HEK293 (cell line): ENCODE results near the gene PVRIG.

ENCODE experiments used
- GLIS2 ChIP-seq: fragments of 450-650 bp; formaldehyde crosslinking; IDR thresholded peaks from 2 replicates; pipeline ENCODE4 v1.5.1; 2016; ENCODE audit warnings: missing biosample characterization, missing genetic modification characterization
- MYNN ChIP-seq: fragments of 450-650 bp; formaldehyde crosslinking; IDR thresholded peaks from 2 replicates; pipeline ENCODE4 v1.5.1; 2016; ENCODE audit warnings: missing biosample characterization, missing genetic modification characterization, borderline replicate concordance
- PRDM1 ChIP-seq: fragments of 450-650 bp; formaldehyde crosslinking; IDR thresholded peaks from 2 replicates; pipeline ENCODE4; 2016; ENCODE audit warnings: missing biosample characterization, missing genetic modification characterization
- SALL2 ChIP-seq: fragments of 450-650 bp; formaldehyde crosslinking; IDR thresholded peaks from 2 replicates; pipeline ENCODE4 v1.5.0; 2017; ENCODE audit warnings: missing biosample characterization, mild to moderate bottlenecking, missing genetic modification characterization, borderline replicate concordance
- SP2 ChIP-seq: fragments of 450-650 bp; formaldehyde crosslinking; IDR thresholded peaks from 2 replicates; pipeline ENCODE4 v1.5.1; 2016; ENCODE audit warnings: missing biosample characterization, missing genetic modification characterization
- SP3 ChIP-seq: fragments of 450-650 bp; formaldehyde crosslinking; IDR thresholded peaks from 2 replicates; pipeline ENCODE4 v1.5.1; 2016; ENCODE audit warnings: missing biosample characterization, missing genetic modification characterization
- YY1 ChIP-seq: fragments of 450-650 bp; formaldehyde crosslinking; IDR thresholded peaks from 2 replicates; pipeline ENCODE4 v1.5.1; 2018; ENCODE audit warnings: missing biosample characterization, missing genetic modification characterization
- YY2 ChIP-seq: fragments of 450-650 bp; formaldehyde crosslinking; IDR thresholded peaks from 2 replicates; pipeline ENCODE4 v1.5.1; 2016; ENCODE audit warnings: missing biosample characterization, missing genetic modification characterization
- ZBTB1 ChIP-seq: fragments of 450-650 bp; formaldehyde crosslinking; IDR thresholded peaks from 2 replicates; pipeline ENCODE4 v1.5.1; 2016; ENCODE audit warnings: missing biosample characterization, missing genetic modification characterization
- ZBTB21 ChIP-seq: fragments of 450-650 bp; formaldehyde crosslinking; IDR thresholded peaks from 2 replicates; pipeline ENCODE4 v1.5.1; 2017; ENCODE audit warnings: missing biosample characterization, missing genetic modification characterization
- ZBTB8A ChIP-seq: fragments of 450-650 bp; formaldehyde crosslinking; IDR thresholded peaks from 2 replicates; pipeline ENCODE4 v1.5.1; 2016; ENCODE audit warnings: missing biosample characterization, missing genetic modification characterization
- ZFP41 ChIP-seq: fragments of 450-650 bp; formaldehyde crosslinking; IDR thresholded peaks from 2 replicates; pipeline ENCODE4 v1.5.1; 2016; ENCODE audit warnings: missing biosample characterization, missing genetic modification characterization, borderline replicate concordance
- ZNF146 ChIP-seq: fragments of 450-650 bp; formaldehyde crosslinking; IDR thresholded peaks from 2 replicates; pipeline ENCODE4 v1.5.1; 2016; ENCODE audit warnings: missing biosample characterization, missing genetic modification characterization
- ZNF202 ChIP-seq: fragments of 450-650 bp; formaldehyde crosslinking; IDR thresholded peaks from 2 replicates; pipeline ENCODE4 v1.5.1; 2016; ENCODE audit warnings: missing biosample characterization, missing genetic modification characterization, borderline replicate concordance
- ZNF211 ChIP-seq: fragments of 450-650 bp; formaldehyde crosslinking; IDR thresholded peaks from 2 replicates; pipeline ENCODE4 v1.5.1; 2016; ENCODE audit warnings: low read depth, missing biosample characterization, missing genetic modification characterization
- ZNF274 ChIP-seq, 2 experiments: fragments of 200-500 bp in 1 of 2; fragments of 450-650 bp in 1 of 2; sonication (Bioruptor generic) in 1 of 2; formaldehyde crosslinking in 1 of 2; IDR thresholded peaks; 2 replicates each; pipeline versions ENCODE4 v1.5.1 to v1.6.1; 2014 to 2016; ENCODE audit warnings: borderline replicate concordance in 1 of 2, inconsistent platforms in 1 of 2, low read length in 1 of 2, missing biosample characterization in 1 of 2, missing genetic modification characterization in 1 of 2
- ZNF311 ChIP-seq: fragments of 450-650 bp; formaldehyde crosslinking; IDR thresholded peaks from 2 replicates; pipeline ENCODE4 v1.5.1; 2017; ENCODE audit warnings: missing biosample characterization, missing genetic modification characterization, borderline replicate concordance
- ZNF335 ChIP-seq: fragments of 450-650 bp; formaldehyde crosslinking; conservative IDR thresholded peaks from 2 replicates; pipeline ENCODE4 v1.5.1; 2016; ENCODE audit warnings: missing biosample characterization, missing genetic modification characterization
- ZNF341 ChIP-seq: fragments of 450-650 bp; formaldehyde crosslinking; IDR thresholded peaks from 2 replicates; pipeline ENCODE4; 2016; ENCODE audit warnings: low read depth, missing biosample characterization, missing genetic modification characterization
- ZNF37A ChIP-seq: fragments of 450-650 bp; IDR thresholded peaks from 2 replicates; pipeline ENCODE4 v1.5.1; 2018; ENCODE audit warnings: missing biosample characterization, missing genetic modification characterization
- ZNF416 ChIP-seq: fragments of 450-650 bp; formaldehyde crosslinking; IDR thresholded peaks from 2 replicates; pipeline ENCODE4 v1.5.1; 2016; ENCODE audit warnings: missing biosample characterization, missing genetic modification characterization
- ZNF561 ChIP-seq: fragments of 450-650 bp; IDR thresholded peaks from 2 replicates; pipeline ENCODE4 v1.5.1; 2018; ENCODE audit warnings: missing biosample characterization, missing genetic modification characterization, borderline replicate concordance
- ZNF585B ChIP-seq: fragments of 450-650 bp; formaldehyde crosslinking; IDR thresholded peaks from 2 replicates; pipeline ENCODE4 v1.5.1; 2016; ENCODE audit warnings: missing biosample characterization, missing genetic modification characterization
- ZNF600 ChIP-seq: fragments of 450-650 bp; formaldehyde crosslinking; IDR thresholded peaks from 2 replicates; pipeline ENCODE4 v1.5.1; 2016; ENCODE audit warnings: missing biosample characterization, missing genetic modification characterization
- ZNF623 ChIP-seq: fragments of 450-650 bp; formaldehyde crosslinking; IDR thresholded peaks from 2 replicates; pipeline ENCODE4 v1.5.1; 2016; ENCODE audit warnings: missing biosample characterization, missing genetic modification characterization
- ZNF629 ChIP-seq: fragments of 450-650 bp; formaldehyde crosslinking; IDR thresholded peaks from 2 replicates; pipeline ENCODE4 v1.5.1; 2017; ENCODE audit warnings: missing biosample characterization, missing genetic modification characterization
- ZNF639 ChIP-seq: fragments of 450-650 bp; formaldehyde crosslinking; IDR thresholded peaks from 2 replicates; pipeline ENCODE4 v1.5.1; 2016; ENCODE audit warnings: missing biosample characterization, missing genetic modification characterization
- ZNF664 ChIP-seq: fragments of 450-650 bp; formaldehyde crosslinking; IDR thresholded peaks from 2 replicates; pipeline ENCODE4 v1.5.1; 2016; ENCODE audit warnings: missing biosample characterization, missing genetic modification characterization
- ZNF707 ChIP-seq: fragments of 450-650 bp; formaldehyde crosslinking; IDR thresholded peaks from 2 replicates; pipeline ENCODE4 v1.5.1; 2016; ENCODE audit warnings: missing biosample characterization, missing genetic modification characterization
- ZNF768 ChIP-seq: fragments of 450-650 bp; formaldehyde crosslinking; IDR thresholded peaks from 2 replicates; pipeline ENCODE4 v1.5.1; 2018; ENCODE audit warnings: missing biosample characterization, mild to moderate bottlenecking, missing genetic modification characterization
- ZSCAN16 ChIP-seq: fragments of 450-650 bp; formaldehyde crosslinking; IDR thresholded peaks from 2 replicates; pipeline ENCODE4 v1.5.1; 2016; ENCODE audit warnings: missing biosample characterization, missing genetic modification characterization
- TF ChIP-seq, protein P1 (sequence below): fragments of 450-650 bp; formaldehyde crosslinking; conservative IDR thresholded peaks from 2 replicates; pipeline ENCODE4 v1.5.1; 2016; ENCODE audit warnings: low read depth, missing biosample characterization, missing genetic modification characterization
- TF ChIP-seq, protein P2 (sequence below): fragments of 450-650 bp; formaldehyde crosslinking; optimal IDR thresholded peaks from 2 replicates; pipeline ENCODE3; 2016; ENCODE audit warnings: missing biosample characterization, mild to moderate bottlenecking, missing genetic modification characterization
- TF ChIP-seq, protein P3 (sequence below): fragments of 450-650 bp; formaldehyde crosslinking; IDR thresholded peaks from 2 replicates; pipeline ENCODE4 v1.5.1; 2016; ENCODE audit warnings: missing biosample characterization, missing genetic modification characterization

Gene PVRIG

GRCh38 chr7:100171087-100171681 lies 48.6 kb upstream of the PVRIG start (continued):
- TF ChIP-seq SP3 (tag by site-specific recombination), result peak; percentile 69
- TF ChIP-seq ZNF639 (tag by site-specific recombination), result no peak
- no peak for TF ChIP-seq ZNF707
- peak; percentile 43 for TF ChIP-seq SP2
- no peak for TF ChIP-seq ZBTB8A (tag by site-specific recombination)
- TF ChIP-seq ZBTB21, result no peak
- TF ChIP-seq ZNF664 (tag by site-specific recombination), result no peak
- no peak; the same call in 1 of the 2 replicates for TF ChIP-seq ZNF335 (tag by site-specific recombination)
- no peak for TF ChIP-seq ZNF561 (tag by site-specific recombination)
- no peak for TF ChIP-seq ZNF623 (tag by site-specific recombination)
- TF ChIP-seq, protein P1, sequence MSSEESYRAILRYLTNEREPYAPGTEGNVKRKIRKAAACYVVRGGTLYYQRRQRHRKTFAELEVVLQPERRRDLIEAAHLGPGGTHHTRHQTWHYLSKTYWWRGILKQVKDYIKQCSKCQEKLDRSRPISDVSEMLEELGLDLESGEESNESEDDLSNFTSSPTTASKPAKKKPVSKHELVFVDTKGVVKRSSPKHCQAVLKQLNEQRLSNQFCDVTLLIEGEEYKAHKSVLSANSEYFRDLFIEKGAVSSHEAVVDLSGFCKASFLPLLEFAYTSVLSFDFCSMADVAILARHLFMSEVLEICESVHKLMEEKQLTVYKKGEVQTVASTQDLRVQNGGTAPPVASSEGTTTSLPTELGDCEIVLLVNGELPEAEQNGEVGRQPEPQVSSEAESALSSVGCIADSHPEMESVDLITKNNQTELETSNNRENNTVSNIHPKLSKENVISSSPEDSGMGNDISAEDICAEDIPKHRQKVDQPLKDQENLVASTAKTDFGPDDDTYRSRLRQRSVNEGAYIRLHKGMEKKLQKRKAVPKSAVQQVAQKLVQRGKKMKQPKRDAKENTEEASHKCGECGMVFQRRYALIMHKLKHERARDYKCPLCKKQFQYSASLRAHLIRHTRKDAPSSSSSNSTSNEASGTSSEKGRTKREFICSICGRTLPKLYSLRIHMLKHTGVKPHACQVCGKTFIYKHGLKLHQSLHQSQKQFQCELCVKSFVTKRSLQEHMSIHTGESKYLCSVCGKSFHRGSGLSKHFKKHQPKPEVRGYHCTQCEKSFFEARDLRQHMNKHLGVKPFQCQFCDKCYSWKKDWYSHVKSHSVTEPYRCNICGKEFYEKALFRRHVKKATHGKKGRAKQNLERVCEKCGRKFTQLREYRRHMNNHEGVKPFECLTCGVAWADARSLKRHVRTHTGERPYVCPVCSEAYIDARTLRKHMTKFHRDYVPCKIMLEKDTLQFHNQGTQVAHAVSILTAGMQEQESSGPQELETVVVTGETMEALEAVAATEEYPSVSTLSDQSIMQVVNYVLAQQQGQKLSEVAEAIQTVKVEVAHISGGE (tag by site-specific recombination), result no peak
- no peak for TF ChIP-seq ZNF202
- TF ChIP-seq, protein P2, sequence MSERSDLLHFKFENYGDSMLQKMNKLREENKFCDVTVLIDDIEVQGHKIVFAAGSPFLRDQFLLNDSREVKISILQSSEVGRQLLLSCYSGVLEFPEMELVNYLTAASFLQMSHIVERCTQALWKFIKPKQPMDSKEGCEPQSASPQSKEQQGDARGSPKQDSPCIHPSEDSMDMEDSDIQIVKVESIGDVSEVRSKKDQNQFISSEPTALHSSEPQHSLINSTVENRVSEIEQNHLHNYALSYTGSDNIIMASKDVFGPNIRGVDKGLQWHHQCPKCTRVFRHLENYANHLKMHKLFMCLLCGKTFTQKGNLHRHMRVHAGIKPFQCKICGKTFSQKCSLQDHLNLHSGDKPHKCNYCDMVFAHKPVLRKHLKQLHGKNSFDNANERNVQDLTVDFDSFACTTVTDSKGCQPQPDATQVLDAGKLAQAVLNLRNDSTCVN (tag by site-specific recombination), result peak; percentile 29
- no peak for TF ChIP-seq MYNN (tag by site-specific recombination)
- peak; percentile 53 for TF ChIP-seq GLIS2 (tag by site-specific recombination)
- TF ChIP-seq ZNF768, result no peak
- no peak for TF ChIP-seq YY1 (tag by site-specific recombination)
- no peak for TF ChIP-seq ZNF600 (tag by site-specific recombination)
- TF ChIP-seq ZNF274 (IDR thresholded peaks at IDR 0.05; ENCODE audit: low read length), result no peak
- no peak for TF ChIP-seq ZNF274 (tag by site-specific recombination; IDR thresholded peaks at IDR 0.05; ENCODE audit: borderline replicate concordance)
- no peak for TF ChIP-seq YY2 (tag by site-specific recombination)
- no peak for TF ChIP-seq ZNF37A (tag by site-specific recombination)
- TF ChIP-seq ZNF146 (tag by site-specific recombination), result no peak
- no peak for TF ChIP-seq ZBTB1
- TF ChIP-seq ZNF211 (tag by site-specific recombination), result no peak
- TF ChIP-seq, protein P3, sequence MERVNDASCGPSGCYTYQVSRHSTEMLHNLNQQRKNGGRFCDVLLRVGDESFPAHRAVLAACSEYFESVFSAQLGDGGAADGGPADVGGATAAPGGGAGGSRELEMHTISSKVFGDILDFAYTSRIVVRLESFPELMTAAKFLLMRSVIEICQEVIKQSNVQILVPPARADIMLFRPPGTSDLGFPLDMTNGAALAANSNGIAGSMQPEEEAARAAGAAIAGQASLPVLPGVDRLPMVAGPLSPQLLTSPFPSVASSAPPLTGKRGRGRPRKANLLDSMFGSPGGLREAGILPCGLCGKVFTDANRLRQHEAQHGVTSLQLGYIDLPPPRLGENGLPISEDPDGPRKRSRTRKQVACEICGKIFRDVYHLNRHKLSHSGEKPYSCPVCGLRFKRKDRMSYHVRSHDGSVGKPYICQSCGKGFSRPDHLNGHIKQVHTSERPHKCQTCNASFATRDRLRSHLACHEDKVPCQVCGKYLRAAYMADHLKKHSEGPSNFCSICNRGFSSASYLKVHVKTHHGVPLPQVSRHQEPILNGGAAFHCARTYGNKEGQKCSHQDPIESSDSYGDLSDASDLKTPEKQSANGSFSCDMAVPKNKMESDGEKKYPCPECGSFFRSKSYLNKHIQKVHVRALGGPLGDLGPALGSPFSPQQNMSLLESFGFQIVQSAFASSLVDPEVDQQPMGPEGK (tag by site-specific recombination), result peak; percentile 30; the same call in 1 of the 2 replicates
- TF ChIP-seq ZNF629 (tag by site-specific recombination), result no peak
- no peak for TF ChIP-seq ZNF416 (tag by site-specific recombination)
- TF ChIP-seq ZSCAN16 (tag by site-specific recombination), result no peak
- TF ChIP-seq ZNF585B (tag by site-specific recombination), result no peak
- TF ChIP-seq ZNF311 (tag by site-specific recombination), result no peak
- no peak for TF ChIP-seq ZNF341 (tag by site-specific recombination)
- TF ChIP-seq SALL2 (tag by site-specific recombination), result no peak
- no peak for TF ChIP-seq PRDM1 (tag by site-specific recombination)
- no peak for TF ChIP-seq ZFP41 (tag by site-specific recombination)
